ENCODE results near the gene GNAS-AS1. TPM values are rescaled to one million over a fixed set of nuclear protein-coding genes. Genes with fewer than 3 reads are reported as not detected.

Gene GNAS-AS1
- total and polyA plus RNA-seq, 2 experiments from 2014 or later: 12.3 to 15.0 TPM

- no peak overlapping the region for H2AFZ ChIP-seq
- H3K27ac Mint-ChIP-seq: no peak overlapping the region
Measured at GRCh38 chr20:58828136-58828535, 22.6 kb downstream of the GNAS-AS1 start.

More at GRCh38 chr20:58828136-58828535, 22.6 kb downstream of the GNAS-AS1 start:
- peaks cover 3% of the 10 kb centered on the region for H3K27me3 Mint-ChIP-seq (ENCODE audit: insufficient read depth, low read depth, poor library complexity)
- H3K4me3 ChIP-seq: no peak overlapping the region
- peaks cover 7% of the 10 kb centered on the region; the same call in 2 of the 3 replicates for H3K4me1 Mint-ChIP-seq
- peaks cover 8% of the 10 kb centered on the region for H3K36me3 ChIP-seq (ENCODE audit: insufficient read depth)
- H3K4me3 Mint-ChIP-seq: no peak overlapping the region
- TF ChIP-seq ETS1 (IDR thresholded peaks at IDR 0.05): no peak
- no peak for TF ChIP-seq ZNF462 (CRISPR knock-in tag; IDR thresholded peaks at IDR 0.05)
- TF ChIP-seq CREB1 (CRISPR knock-in tag; IDR thresholded peaks at IDR 0.05; ENCODE audit: low read depth): no peak
- no peak for TF ChIP-seq ZNF114 (CRISPR knock-in tag; IDR thresholded peaks at IDR 0.05)
- no peak for TF ChIP-seq EZH2phosphoT487 (IDR thresholded peaks at IDR 0.05; ENCODE audit: unreplicated experiment)
- TF ChIP-seq EZH2 (IDR thresholded peaks at IDR 0.05; ENCODE audit: low read depth, unreplicated experiment): no peak
- TF ChIP-seq REST (IDR thresholded peaks at IDR 0.05; ENCODE audit: unreplicated experiment): no peak
- no peak for TF ChIP-seq CTCF (conservative IDR thresholded peaks at IDR 0.05; ENCODE audit: low read depth in 2 of 2)
- TF ChIP-seq ZNF331 (CRISPR knock-in tag; IDR thresholded peaks at IDR 0.05; ENCODE audit: low read depth): no peak
- TF ChIP-seq NANOG (IDR thresholded peaks at IDR 0.05; ENCODE audit: borderline replicate concordance): no peak
- no peak for TF ChIP-seq JUNB (IDR thresholded peaks at IDR 0.05; ENCODE audit: unreplicated experiment)
- no peak for TF ChIP-seq POLR2AphosphoS5 (IDR thresholded peaks at IDR 0.05; ENCODE audit: low read depth)
- no peak for TF ChIP-seq STAT1 (IDR thresholded peaks at IDR 0.05; ENCODE audit: unreplicated experiment)
- peaks cover 74% of the 10 kb centered on the region for H3K36me3 Mint-ChIP-seq (ENCODE audit: low read depth)
- H3K9me2 ChIP-seq (ENCODE audit: insufficient read depth): 0 out of 2 replicates have a peak, but pooled peaks cover 9% of the 10 kb centered on the region
- ATAC-seq (no peak), DNase-seq (ENCODE audit: low spot score) (no peak)
- 0 out of 2 replicates have a peak, but pooled peaks cover 4% of the 10 kb centered on the region for H3F3A ChIP-seq (replicated peaks; ENCODE audit: low read depth)
- peaks cover 82% of the 10 kb centered on the region for H3K79me2 ChIP-seq (replicated peaks; ENCODE audit: insufficient read depth)
- H3K4me2 ChIP-seq: no peak overlapping the region
- H3K9me3 Mint-ChIP-seq: no peaks in the 10 kb centered on the region
- H3K4me1 ChIP-seq (ENCODE audit: insufficient read depth): peaks cover 3% of the 10 kb centered on the region; the same call in 1 of the 2 replicates
- H3K27me3 ChIP-seq (ENCODE audit: insufficient read depth): no peaks in the 10 kb centered on the region
- no peak overlapping the region for H3K27ac ChIP-seq (ENCODE audit: low read depth)
- H4K20me1 ChIP-seq (replicated peaks; ENCODE audit: insufficient read depth): peaks cover 39% of the 10 kb centered on the region
